RKO (cell line): ENCODE data around the gene SLC35F5.
A peak's percentile ranks its signal among the peaks of the same experiment; 100 is the strongest.
"Not testable (repeated sequence)": the region's sequence is repeated elsewhere in the genome, so short reads cannot be mapped to it uniquely, and the experiment has no call there.

ENCODE experiments used
- DNase-seq: peaks from one replicate; pipeline ENCODE4 v3.0.0-alpha.2; 2016; ENCODE audit warnings: low spot score

Gene SLC35F5

DNA sequence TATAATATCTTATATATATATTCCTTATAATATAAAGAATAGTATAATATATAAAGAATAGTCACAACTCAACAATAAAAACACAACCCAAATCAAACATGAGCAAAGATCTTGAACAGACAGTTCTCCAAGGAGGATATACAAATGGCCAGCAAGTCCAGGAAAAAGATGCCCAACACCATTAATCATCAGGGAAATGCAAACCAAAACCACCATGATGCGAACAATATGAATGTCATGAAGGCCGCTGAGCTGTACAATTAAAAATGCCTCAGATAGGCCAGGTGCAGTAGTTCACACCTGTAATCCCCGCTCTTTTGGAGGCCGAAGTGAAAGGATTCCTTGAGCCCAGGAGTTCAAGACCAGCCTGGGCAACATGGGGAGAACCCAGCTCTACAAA, 58.9 kb downstream of the SLC35F5 start:
- DNase-seq: no peak

DNA sequence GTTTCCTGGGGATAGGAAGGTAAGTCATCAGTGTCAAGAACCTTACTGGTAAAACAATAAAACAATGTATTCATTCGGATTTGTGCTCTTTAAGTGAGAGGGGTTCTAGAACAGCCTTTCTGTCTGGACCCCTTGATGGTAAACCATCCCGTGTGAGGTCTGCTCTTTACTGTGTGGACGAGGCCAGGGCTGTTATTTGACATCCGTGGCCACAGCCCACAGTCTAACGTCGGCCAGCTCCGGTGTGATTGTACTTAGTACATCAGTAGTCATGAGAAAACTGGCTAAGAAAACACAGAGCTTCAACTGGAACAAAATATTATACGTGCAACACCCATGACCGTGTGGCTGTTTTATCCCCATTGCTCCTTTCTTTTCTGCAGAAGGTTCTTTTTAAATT, 62.0 kb downstream of the SLC35F5 start:
- DNase-seq: no peak

DNA sequence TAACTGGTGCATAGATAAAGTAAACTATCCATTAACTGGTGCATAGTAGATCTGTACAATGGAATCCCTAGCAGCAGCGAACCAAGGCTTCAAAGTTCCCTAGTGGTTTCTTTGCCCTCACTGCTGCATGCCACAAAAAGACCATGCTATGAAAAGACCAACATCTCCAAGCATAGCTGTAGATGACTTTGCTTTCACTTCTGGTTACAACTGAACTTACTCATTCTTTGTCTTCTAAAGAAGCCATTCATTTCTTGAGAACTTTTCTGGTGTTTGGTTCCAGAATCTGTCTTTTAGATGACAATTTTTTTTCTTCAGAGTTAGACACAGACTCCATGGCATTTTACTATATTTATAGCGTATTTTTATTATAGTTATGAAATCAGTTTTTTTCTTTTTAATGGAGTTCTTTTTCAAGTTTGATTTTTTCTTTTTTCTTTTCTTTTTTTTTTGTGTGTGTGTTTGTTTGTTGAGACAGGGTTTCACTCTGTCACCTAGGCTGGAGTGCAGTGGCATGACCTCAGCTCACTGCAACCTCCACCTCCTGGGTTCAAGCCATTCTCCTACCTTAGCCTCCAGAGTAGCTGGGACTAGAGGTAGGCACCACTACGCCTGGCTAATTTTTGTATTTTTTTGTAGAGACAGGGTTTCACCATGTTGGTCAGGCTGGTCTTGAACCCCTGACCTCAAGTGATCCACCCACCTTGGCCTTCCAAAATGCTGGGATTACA, 63.6 kb downstream of the SLC35F5 start:
- no peak for DNase-seq

- DNase-seq: not testable (repeated sequence)
These were observed 65.6 kb downstream of the SLC35F5 start for GRCh38 chr2:113690871-113691270.

DNA sequence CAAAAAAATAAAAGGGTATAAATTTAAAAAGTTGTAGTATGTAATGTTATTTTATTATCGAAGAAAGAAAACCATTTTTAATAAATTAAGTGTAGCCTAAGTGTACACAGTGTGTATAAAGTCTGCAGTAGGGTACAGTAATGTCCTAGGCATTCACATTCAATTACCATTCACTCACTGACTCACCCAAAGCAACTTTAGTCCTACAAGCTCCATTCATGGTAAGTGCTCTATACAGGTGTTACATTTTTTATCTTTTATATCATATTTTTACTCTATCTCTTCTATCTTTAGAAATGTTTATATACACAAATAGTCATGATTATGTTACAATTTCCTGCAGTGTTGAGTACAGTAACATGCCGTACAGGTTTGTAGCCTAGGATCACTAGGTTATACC, 69.9 kb downstream of the SLC35F5 start:
- peak; percentile 30 for DNase-seq

DNA sequence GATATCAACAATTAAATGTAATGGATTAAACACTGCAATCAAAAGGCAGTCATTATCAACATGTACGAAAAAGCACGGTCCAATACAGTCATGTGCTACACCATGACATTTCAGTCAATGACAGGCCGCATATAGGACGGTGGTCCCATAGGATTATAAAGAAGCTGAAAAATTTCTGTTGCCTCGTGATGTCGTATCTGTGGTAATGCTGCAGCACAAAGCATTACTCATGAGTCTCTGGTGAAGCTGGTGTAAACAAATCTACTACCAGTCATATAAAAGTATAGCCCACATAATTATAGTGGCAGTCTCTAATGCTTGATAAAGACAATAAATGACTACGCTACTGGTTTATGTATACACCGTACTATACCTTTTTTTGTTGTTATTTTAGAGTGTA, 71.0 kb downstream of the SLC35F5 start:
- peak; percentile 12 for DNase-seq

DNA sequence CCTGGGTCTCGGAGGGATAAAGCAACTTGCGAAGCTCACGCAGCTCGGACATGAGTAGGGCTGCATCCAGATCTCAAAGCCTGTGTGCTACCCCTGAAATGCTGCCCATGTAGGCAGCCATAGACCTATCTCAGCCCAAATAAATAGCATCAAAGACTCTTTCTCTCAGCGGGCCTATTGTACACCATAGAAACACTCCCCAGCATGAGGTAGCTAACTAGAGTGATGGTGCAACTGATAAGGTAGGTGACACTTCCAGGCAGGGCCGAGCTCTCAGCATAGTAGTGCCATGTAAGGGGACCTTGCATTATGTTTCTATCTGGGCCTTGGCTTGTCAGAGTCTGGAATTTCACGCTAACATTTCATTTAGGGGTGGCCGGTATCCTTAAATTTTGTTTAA, 77.0 kb downstream of the SLC35F5 start:
- DNase-seq: no peak

DNA sequence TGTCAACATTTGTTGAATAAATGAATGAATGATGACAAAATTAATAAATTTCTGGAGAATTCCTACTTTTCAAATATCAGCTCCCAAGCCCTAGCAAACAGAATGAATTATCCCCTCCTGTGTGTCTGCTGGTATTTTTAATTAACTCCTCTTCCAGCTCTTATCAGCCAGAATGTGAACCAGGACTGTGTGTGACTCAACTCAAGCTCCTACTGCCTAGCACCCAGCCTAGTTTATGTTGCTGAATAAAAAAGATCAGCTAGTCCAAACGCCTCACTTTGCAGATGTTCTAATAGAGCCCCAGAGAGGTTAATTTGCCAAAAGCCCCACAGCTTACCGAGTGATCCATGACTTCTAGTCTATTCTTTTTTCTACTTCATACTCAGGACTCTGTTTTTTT, 79.1 kb downstream of the SLC35F5 start:
- DNase-seq: no peak

GRCh38 chr2:113676623-113677266, 79.7 kb downstream of the SLC35F5 start:
- DNase-seq: no peak

DNA sequence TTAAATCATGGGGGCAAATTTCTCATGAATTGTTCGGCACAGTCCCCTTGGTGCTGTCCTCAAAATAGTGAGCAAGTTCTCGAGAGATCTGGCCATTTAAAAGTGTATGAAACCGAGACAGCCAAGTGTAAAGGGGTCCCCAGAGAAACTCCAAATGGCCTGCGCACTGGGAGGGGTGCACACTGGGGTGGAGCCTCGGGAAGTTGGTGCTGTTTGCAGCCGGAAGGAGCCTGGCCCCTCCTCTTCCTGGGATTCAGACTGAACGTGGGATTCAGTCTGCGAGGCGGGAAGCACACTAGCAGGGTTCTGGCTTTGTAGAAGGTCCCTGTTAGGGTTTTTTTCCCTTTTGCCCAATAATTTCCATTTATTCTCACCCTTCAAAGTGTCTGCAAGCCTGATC, 80.6 kb downstream of the SLC35F5 start:
- DNase-seq: no peak

DNA sequence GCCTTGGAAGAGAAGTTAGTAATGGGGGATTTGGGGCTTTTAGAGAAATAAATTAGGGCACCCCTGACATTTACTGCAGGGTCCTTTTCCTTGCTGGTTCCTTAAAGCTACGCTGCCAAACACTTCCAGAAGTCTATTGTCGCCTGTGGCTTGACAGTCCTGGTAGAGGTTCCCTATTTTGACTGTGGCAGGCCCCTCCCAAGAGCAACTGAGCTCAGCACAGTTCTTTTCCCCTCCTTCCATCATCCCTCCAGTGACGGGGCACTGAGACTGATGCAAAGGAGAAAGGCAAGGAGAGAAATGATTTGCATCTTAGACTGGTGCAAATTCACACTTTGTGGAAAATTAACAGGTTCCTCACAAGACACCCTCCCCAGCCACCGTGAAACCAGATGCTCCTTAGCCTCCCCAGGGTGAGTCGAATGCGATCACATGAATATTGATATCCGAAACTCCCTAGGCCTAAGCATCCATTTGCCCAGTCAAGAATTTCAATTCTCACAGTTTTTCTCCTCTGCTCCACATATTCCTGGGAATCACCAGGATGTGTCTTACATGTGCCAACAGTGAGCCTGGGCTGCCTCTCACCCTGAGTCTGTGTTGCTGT, 84.0 kb downstream of the SLC35F5 start:
- DNase-seq: no peak

DNA sequence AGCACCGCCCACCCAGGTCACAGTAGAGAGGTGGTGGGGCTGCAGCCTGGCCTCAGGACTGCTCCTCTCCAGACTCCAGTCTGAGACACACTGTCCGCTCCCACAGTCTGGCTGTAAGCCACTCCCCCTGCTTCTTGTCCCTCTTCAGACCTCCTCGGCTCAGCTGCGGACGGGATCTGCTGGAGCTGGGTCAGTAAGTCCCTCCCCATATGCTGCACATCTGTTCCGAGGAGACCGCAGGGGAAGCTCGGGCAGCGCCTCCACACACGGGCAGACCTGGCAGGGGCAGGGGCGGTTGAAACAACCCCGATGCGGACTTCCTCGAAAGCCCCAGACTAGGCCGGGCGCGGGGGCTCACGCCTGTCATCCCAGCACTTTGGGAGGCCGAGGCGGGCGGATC, 87.4 kb downstream of the SLC35F5 start:
- DNase-seq: not testable (repeated sequence)

DNA sequence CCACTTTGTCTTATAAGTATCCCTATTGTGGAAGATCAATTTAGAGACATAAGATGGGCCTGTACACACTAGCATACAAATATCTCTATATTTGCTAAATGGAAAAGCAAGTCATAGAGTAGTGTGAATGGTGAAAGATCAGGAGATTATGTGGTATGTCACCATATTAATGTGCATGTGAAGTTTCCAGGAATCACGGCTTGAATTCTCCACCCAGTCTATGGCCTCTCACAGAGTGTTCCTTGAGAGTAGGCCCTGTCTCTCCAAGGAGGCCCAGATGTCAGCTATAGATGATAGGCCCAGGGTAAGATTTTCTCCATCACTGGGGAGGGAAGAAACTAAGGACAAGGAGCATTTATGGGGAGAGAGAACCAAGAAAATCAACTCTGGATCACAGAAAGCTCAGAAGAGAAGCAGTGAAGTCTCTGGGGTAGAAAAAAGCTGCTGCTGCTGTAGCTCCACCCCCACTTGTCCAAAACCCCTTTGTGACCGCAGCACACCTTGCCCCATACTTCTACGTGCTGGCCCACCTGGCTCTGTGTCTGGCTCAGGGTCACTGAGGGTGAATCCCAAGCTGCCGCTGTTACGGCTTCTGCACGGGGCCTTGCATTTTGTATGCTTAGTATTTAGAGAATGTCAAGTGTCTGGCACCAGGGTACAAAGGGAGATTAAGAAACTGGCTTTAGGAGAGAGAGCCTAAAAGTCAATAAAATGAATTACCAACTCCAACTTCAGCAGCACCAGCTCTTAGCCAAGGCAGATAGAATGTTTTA, 91.5 kb downstream of the SLC35F5 start:
- not testable (repeated sequence) for DNase-seq

GRCh38 chr2:113663285-113664060, 93.0 kb downstream of the SLC35F5 start:
- DNase-seq: not testable (repeated sequence)
